Mesenchymal stem cell (in vitro differentiated cells and primary cell): ENCODE measurements around the gene NRP2.

ENCODE experiments used
- DNase-seq: peaks from one replicate; pipeline ENCODE4 v3.0.0-alpha.2; 2013
- H2AFZ ChIP-seq: one replicate; pipeline ENCODE4 v1.6.1; 2013; ENCODE audit warnings: low read depth, mild to moderate bottlenecking, control low read depth, inconsistent platforms, low read length, moderate library complexity
- H2AK5ac ChIP-seq: 2 replicates; pipeline ENCODE4 v1.6.1; 2013; ENCODE audit warnings: low read length, moderate library complexity, mild to moderate bottlenecking, inconsistent platforms; ENCODE audit not compliant: severe bottlenecking
- H2BK120ac ChIP-seq: one replicate; pipeline ENCODE4 v1.6.1; 2013; ENCODE audit warnings: low read depth, mild to moderate bottlenecking, inconsistent platforms, low read length, moderate library complexity
- H2BK12ac ChIP-seq, 2 experiments: one replicate each; pipeline ENCODE4 v1.6.1; 2013; ENCODE audit warnings: inconsistent platforms in 2 of 2, low read length in 2 of 2, mild to moderate bottlenecking in 2 of 2, moderate library complexity in 2 of 2, control low read depth in 1 of 2
- H2BK15ac ChIP-seq: one replicate; pipeline ENCODE4 v1.6.1; 2013; ENCODE audit warnings: mild to moderate bottlenecking, low read depth, inconsistent platforms; ENCODE audit not compliant: poor library complexity, severe bottlenecking
- H2BK5ac ChIP-seq: 2 replicates; pipeline ENCODE4 v1.6.1; 2013; ENCODE audit warnings: low read depth, mild to moderate bottlenecking, low read length, control low read depth, inconsistent platforms; ENCODE audit not compliant: poor library complexity, severe bottlenecking
- H3K14ac ChIP-seq, 2 experiments: one replicate each; pipeline ENCODE4 v1.6.1; 2013; ENCODE audit warnings: inconsistent platforms in 2 of 2, low read length in 2 of 2, control low read depth in 1 of 2, mild to moderate bottlenecking in 1 of 2, moderate library complexity in 1 of 2
- H3K18ac ChIP-seq, 2 experiments: one replicate each; pipeline ENCODE4 v1.6.1; 2013; ENCODE audit warnings: inconsistent platforms in 2 of 2, low read length in 2 of 2, control low read depth in 1 of 2, low read depth in 1 of 2, mild to moderate bottlenecking in 1 of 2
- H3K23ac ChIP-seq, 2 experiments: one replicate each; pipeline ENCODE4 v1.6.1; 2013; ENCODE audit warnings: inconsistent platforms in 2 of 2, low read length in 2 of 2, mild to moderate bottlenecking in 2 of 2, moderate library complexity in 2 of 2, control low read depth in 1 of 2
- H3K27ac ChIP-seq: 2 replicates; pipeline ENCODE4 v1.5.1; 2013; ENCODE audit warnings: mild to moderate bottlenecking, moderate library complexity, low read length, control low read depth, inconsistent platforms; ENCODE audit not compliant: poor library complexity, severe bottlenecking
- H3K27me3 ChIP-seq, 2 experiments: 2 replicates each; pipeline versions ENCODE4 v1.6.1 to v1.7.0; 2013; ENCODE audit warnings: low read length in 2 of 2, mild to moderate bottlenecking in 2 of 2, moderate library complexity in 2 of 2, control low read depth in 1 of 2, inconsistent platforms in 1 of 2; ENCODE audit not compliant: control insufficient read depth in 1 of 2, insufficient read depth in 1 of 2
- H3K36me3 ChIP-seq, 2 experiments: 2 replicates each; pipeline versions ENCODE4 v1.6.1 to v1.7.0; 2013; ENCODE audit warnings: low read length in 2 of 2, control low read depth in 1 of 2, inconsistent platforms in 1 of 2, low read depth in 1 of 2, mild to moderate bottlenecking in 1 of 2; ENCODE audit not compliant: insufficient read depth in 2 of 2, control insufficient read depth in 1 of 2
- H3K4ac ChIP-seq, 2 experiments: one replicate each; pipeline ENCODE4 v1.6.1; 2013; ENCODE audit warnings: inconsistent platforms in 2 of 2, low read length in 2 of 2, mild to moderate bottlenecking in 2 of 2, moderate library complexity in 2 of 2, control low read depth in 1 of 2, low read depth in 1 of 2
- H3K4me1 ChIP-seq: 2 replicates; pipeline ENCODE4 v1.6.1; 2013; ENCODE audit warnings: low read depth, low read length, control low read depth; ENCODE audit not compliant: control insufficient read depth, insufficient read depth
- H3K4me2 ChIP-seq: 2 replicates; pipeline ENCODE4 v1.6.1; 2013; ENCODE audit warnings: low read length, mild to moderate bottlenecking, inconsistent platforms; ENCODE audit not compliant: poor library complexity, severe bottlenecking
- H3K4me3 ChIP-seq, 2 experiments: 2 replicates each; pipeline versions ENCODE4 v1.5.1 to v1.7.0; 2013; ENCODE audit warnings: low read length in 2 of 2, mild to moderate bottlenecking in 2 of 2, control low read depth in 1 of 2, low read depth in 1 of 2; ENCODE audit not compliant: insufficient read depth in 1 of 2
- H3K79me1 ChIP-seq: replicated peaks from 2 replicates; pipeline ENCODE4 v1.6.1; 2013; ENCODE audit warnings: mild to moderate bottlenecking, control low read depth, low read length, inconsistent platforms; ENCODE audit not compliant: poor library complexity, severe bottlenecking
- H3K9ac ChIP-seq: 2 replicates; pipeline ENCODE4 v1.7.0; 2013; ENCODE audit warnings: mild to moderate bottlenecking, low read length, moderate library complexity
- H3K9me3 ChIP-seq: 2 replicates; pipeline ENCODE4 v1.7.0; 2013; ENCODE audit warnings: mild to moderate bottlenecking, low read length; ENCODE audit not compliant: control insufficient read depth
- H4K8ac ChIP-seq: one replicate; pipeline ENCODE4 v1.6.1; 2013; ENCODE audit warnings: inconsistent platforms, mild to moderate bottlenecking, low read length, moderate library complexity
- H4K91ac ChIP-seq: one replicate; pipeline ENCODE4 v1.6.1; 2013; ENCODE audit warnings: mild to moderate bottlenecking, low read length, inconsistent platforms
- WGBS: methylation state at CpG from one replicate; pipeline ENCODE4 v1.1.7; 2013; ENCODE audit warnings: mixed read lengths; 5-methylcytosine and 5-hydroxymethylcytosine counted together

The NRP2 gene

DNA sequence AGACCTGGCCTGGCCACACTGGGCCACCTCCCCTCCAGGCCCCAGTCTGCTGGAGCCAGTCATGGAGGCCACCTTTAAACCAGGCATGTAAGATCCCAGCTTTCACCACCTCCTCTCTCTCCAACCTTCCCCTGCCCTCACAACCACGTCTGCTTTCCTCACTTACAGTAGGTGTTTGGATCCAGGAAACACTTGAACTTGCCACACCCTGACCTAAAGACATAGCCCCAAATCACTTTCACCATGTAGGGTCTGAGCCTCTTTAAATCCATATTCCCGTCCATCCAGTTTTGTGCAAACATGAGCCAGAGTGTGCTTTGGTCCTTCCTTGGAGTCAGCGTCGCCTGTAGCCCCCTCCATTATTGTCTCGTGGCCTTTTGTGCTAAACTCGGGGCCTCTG lies 66.8 kb downstream of the NRP2 start:
- Histone ChIP-seq H3K4me2 (no peak overlapping the region), H3K4ac (no peak overlapping the region), H2AFZ (no peak overlapping the region), H3K14ac (no peak overlapping the region), H3K27ac (no peak overlapping the region), H2BK15ac (no peak overlapping the region), H3K23ac (no peak overlapping the region), H3K79me1 (no peaks in the 10 kb centered on the region), H4K8ac (no peak overlapping the region), H3K4me1 (peaks cover 3% of the 10 kb centered on the region), H3K9me3 (no peaks in the 10 kb centered on the region), H3K36me3 (peaks cover 11 to 62% of the 10 kb centered on the region in 2 experiments), H2BK5ac (no peak overlapping the region), H2BK120ac (no peak overlapping the region), H3K9ac (no peak overlapping the region), H3K4me3 (no peak overlapping the region), H3K18ac (no peak overlapping the region), H4K91ac (no peak overlapping the region), H2BK12ac (no peak overlapping the region), H3K27me3 (no peaks in the 10 kb centered on the region), H2AK5ac (no peak overlapping the region)
- DNase-seq, result no peak
- WGBS, result 98% methylated on average over 6 of the region's 6 CpGs

DNA sequence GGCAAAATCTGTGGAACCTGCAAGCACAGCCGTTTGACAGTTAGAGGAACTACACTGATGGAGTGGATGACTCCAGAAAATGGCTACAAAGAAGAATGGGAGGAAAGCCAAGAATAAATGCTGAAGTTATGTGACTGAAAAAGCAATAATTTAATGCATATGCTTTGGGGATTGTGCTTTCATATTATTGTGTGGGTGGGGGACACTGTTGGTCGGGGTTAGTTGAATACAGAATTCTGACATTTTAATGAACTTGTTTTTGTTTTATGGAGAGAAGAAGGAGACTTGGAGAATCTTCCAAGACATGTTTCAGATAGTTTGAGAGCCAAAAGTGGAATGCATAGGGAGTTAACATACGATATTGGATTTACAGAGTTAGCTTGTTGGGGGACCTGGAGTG lies 68.5 kb downstream of the NRP2 start:
- H2BK15ac ChIP-seq, result no peak overlapping the region
- no peak overlapping the region for H2AK5ac ChIP-seq
- H3K4me3 ChIP-seq, result no peak overlapping the region
- no peak overlapping the region for H3K4ac ChIP-seq
- no peak overlapping the region for H4K91ac ChIP-seq
- no peak overlapping the region for H3K4me2 ChIP-seq
- H4K8ac ChIP-seq, result no peak overlapping the region
- H3K14ac ChIP-seq, result no peak overlapping the region
- WGBS, result 95% methylated on average over 3 of the region's 3 CpGs
- no peak overlapping the region for H3K27ac ChIP-seq
- H3K23ac ChIP-seq, result no peak overlapping the region
- H3K9me3 ChIP-seq, result no peaks in the 10 kb centered on the region
- H2BK5ac ChIP-seq, result no peak overlapping the region
- no peaks in the 10 kb centered on the region for H3K27me3 ChIP-seq
- H3K4me1 ChIP-seq, result peaks cover 7% of the 10 kb centered on the region
- H2AFZ ChIP-seq, result no peak overlapping the region
- no peaks in the 10 kb centered on the region for H3K79me1 ChIP-seq
- no peak overlapping the region for H3K9ac ChIP-seq
- no peak overlapping the region for H2BK12ac ChIP-seq
- H3K18ac ChIP-seq, result no peak overlapping the region
- no peak for DNase-seq
- peaks cover 7 to 47% of the 10 kb centered on the region in 2 experiments for H3K36me3 ChIP-seq
- no peak overlapping the region for H2BK120ac ChIP-seq

DNA sequence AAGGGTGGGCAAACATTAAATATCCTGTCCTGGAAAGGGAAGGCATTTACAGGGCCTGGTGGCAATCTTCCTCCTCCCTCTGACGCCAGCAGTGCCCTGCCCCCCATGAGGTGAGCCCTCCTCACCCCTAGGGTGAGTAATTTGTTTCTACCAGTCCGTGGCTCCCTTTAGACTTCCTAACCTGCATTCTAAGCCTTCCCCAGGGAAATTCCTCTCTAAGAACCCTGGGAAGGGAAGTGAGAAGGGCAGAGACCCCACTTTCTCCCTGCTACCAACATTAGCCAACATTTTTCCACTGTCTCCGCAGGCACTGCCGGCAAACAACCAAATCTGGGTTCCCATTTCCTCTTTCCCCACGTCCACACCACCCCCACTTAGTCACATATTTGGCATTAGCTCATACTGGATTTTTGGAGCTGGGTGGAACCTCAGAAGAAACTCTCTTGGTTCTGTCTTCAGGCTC lies 69.3 kb downstream of the NRP2 start:
- H3K9ac ChIP-seq, result no peak overlapping the region
- H3K23ac ChIP-seq, result no peak overlapping the region
- H3K4ac ChIP-seq, result no peak overlapping the region
- no peaks in the 10 kb centered on the region for H3K9me3 ChIP-seq
- no peak overlapping the region for H2BK12ac ChIP-seq
- H3K4me1 ChIP-seq, result peaks cover 7% of the 10 kb centered on the region
- no peak for DNase-seq
- H3K4me3 ChIP-seq, result no peak overlapping the region
- no peak overlapping the region for H4K91ac ChIP-seq
- no peaks in the 10 kb centered on the region for H3K27me3 ChIP-seq
- no peak overlapping the region for H2AK5ac ChIP-seq
- H4K8ac ChIP-seq, result no peak overlapping the region
- no peak overlapping the region for H2AFZ ChIP-seq
- no peak overlapping the region for H2BK120ac ChIP-seq
- no peak overlapping the region for H2BK15ac ChIP-seq
- H3K36me3 ChIP-seq, result peaks cover 7 to 40% of the 10 kb centered on the region in 2 experiments
- no peak overlapping the region for H3K18ac ChIP-seq
- no peak overlapping the region for H3K14ac ChIP-seq
- 83% methylated on average over 4 of the region's 5 CpGs for WGBS
- no peak overlapping the region for H2BK5ac ChIP-seq
- no peaks in the 10 kb centered on the region for H3K79me1 ChIP-seq
- H3K4me2 ChIP-seq, result no peak overlapping the region
- no peak overlapping the region for H3K27ac ChIP-seq

DNA sequence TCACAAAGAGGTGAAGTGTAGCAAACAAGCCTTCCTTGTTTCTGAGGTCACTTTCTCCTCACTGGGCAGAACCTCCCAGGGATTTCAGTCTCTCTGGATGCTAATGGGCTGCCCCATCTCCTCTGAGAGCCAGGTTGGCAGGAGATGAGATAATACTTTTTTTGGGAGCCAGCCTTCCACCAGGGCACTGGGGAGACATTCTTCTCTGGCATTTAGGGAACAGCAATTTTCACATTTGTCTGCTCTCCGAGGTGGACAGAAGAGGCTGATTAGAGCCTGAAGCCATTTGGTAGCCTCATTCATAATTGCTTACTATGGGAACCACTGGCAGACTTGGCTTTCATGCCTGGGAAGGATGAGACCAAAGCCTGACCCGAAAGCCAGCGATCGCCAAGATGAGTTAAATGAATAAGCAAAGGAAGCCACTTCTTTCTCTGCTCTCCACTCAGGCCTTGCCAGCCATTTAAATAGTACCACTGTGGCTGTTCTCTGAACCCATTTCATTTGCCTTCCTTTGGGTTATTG lies 70.1 kb downstream of the NRP2 start:
- Histone ChIP-seq H3K9ac (no peak overlapping the region), H3K27ac (no peak overlapping the region), H2BK15ac (no peak overlapping the region), H3K4me2 (no peak overlapping the region), H3K4me1 (peaks cover 7% of the 10 kb centered on the region), H3K36me3 (peaks cover under 1 to 35% of the 10 kb centered on the region in 2 experiments), H3K79me1 (no peaks in the 10 kb centered on the region), H2BK5ac (no peak overlapping the region), H2AK5ac (no peak overlapping the region), H4K8ac (no peak overlapping the region), H2BK12ac (peak overlapping the region in 1 of 2 experiments; percentile 16), H4K91ac (no peak overlapping the region), H2BK120ac (no peak overlapping the region), H3K4me3 (no peak overlapping the region), H2AFZ (no peak overlapping the region), H3K27me3 (no peaks in the 10 kb centered on the region), H3K14ac (no peak overlapping the region), H3K18ac (no peak overlapping the region), H3K4ac (no peak overlapping the region), H3K23ac (no peak overlapping the region), H3K9me3 (no peaks in the 10 kb centered on the region)
- no peak for DNase-seq
- 95% methylated on average over 4 of the region's 4 CpGs for WGBS
